PC-9 (cell line): ENCODE measurements around the gene TMOD2.

Source experiments
- EZH2 ChIP-seq: fragments of 200-600 bp; sonication (generic); IDR thresholded peaks from 2 replicates; pipeline ENCODE4 v1.8.0; 2017; ENCODE audit warnings: antibody characterized with exemption, low read depth
- TF ChIP-seq, protein P1 (sequence below): fragments of 200-600 bp; sonication (generic); conservative IDR thresholded peaks from 2 replicates; pipeline ENCODE4 v1.6.1; 2017; ENCODE audit warnings: mixed run types, antibody characterized with exemption, mild to moderate bottlenecking, moderate library complexity

GRCh38 chr15:51709031-51709430, 42.4 kb upstream of the TMOD2 start:
- TF ChIP-seq, protein P1, sequence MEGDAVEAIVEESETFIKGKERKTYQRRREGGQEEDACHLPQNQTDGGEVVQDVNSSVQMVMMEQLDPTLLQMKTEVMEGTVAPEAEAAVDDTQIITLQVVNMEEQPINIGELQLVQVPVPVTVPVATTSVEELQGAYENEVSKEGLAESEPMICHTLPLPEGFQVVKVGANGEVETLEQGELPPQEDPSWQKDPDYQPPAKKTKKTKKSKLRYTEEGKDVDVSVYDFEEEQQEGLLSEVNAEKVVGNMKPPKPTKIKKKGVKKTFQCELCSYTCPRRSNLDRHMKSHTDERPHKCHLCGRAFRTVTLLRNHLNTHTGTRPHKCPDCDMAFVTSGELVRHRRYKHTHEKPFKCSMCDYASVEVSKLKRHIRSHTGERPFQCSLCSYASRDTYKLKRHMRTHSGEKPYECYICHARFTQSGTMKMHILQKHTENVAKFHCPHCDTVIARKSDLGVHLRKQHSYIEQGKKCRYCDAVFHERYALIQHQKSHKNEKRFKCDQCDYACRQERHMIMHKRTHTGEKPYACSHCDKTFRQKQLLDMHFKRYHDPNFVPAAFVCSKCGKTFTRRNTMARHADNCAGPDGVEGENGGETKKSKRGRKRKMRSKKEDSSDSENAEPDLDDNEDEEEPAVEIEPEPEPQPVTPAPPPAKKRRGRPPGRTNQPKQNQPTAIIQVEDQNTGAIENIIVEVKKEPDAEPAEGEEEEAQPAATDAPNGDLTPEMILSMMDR = no peak
- TF ChIP-seq EZH2 = no peak
